K562 (cell line): ENCODE data around the gene MCC. TPM values are rescaled to one million over a fixed set of nuclear protein-coding genes. Genes with fewer than 3 reads are reported as not detected.

Experiments
- ATAC-seq: fragments of 200-7000 bp; cut with Tn5 transposase; 3 replicates; pipeline ENCODE4 v1.9.1; 2020; ENCODE audit warnings: moderate library complexity
- BruUV-seq: library from RNA; stranded (reverse); fragments of 400-500 nt; replicated peaks from 2 replicates; lab custom pipeline; 2021; lab: Mats Ljungman, UMichigan
- CTCF ChIA-PET: fragments of 300-600 bp; formaldehyde crosslinking; extraction: SDS; loops from one replicate; lab custom pipeline; 2021; ENCODE audit warnings: low intra/inter-chr PET ratio; lab: Yijun Ruan, JAX
- POLR2A ChIA-PET: fragments of 300-600, 350-650 bp; sonication (Branson Sonifier 250); formaldehyde crosslinking; extraction: SDS; loops from one replicate; lab custom pipeline; 2021; ENCODE audit warnings: antibody characterized with exemption, inconsistent platforms; lab: Yijun Ruan, JAX
- DNase-seq, 4 experiments: peaks; one replicate each; pipeline versions ENCODE4 v3.0.0 to v3.0.0-alpha.2; 2011 to 2018; ENCODE audit warnings: low spot score in 3 of 4, mixed read lengths in 3 of 4; ENCODE audit errors: extremely low read depth in 1 of 4
- FAIRE-seq: peaks from 2 replicates; lab custom pipeline; 2011; peaks lifted over from hg19 to GRCh38; lab: Jason Lieb, UNC
- H2AFZ ChIP-seq: 2 replicates; pipeline ENCODE4 v1.6.0; 2011; ENCODE audit warnings: low read depth, low read length, control low read depth, inconsistent platforms
- H3K27ac ChIP-seq: fragments of 200-600 bp; 3 replicates; pipeline ENCODE4 v1.8.0; 2011; ENCODE audit warnings: low read depth, mild to moderate bottlenecking, control low read depth, inconsistent platforms, low read length, moderate library complexity, mixed read lengths; ENCODE audit errors: extremely low read depth
- H3K27me3 ChIP-seq, 2 experiments: fragments of 300-600 bp in 1 of 2; 2 replicates in 1 of 2; 3 replicates in 1 of 2; pipeline versions ENCODE4 v1.6.0 to v1.8.0; 2011; ENCODE audit warnings: inconsistent platforms in 2 of 2, low read length in 2 of 2, mild to moderate bottlenecking in 1 of 2, mixed read lengths in 1 of 2, moderate library complexity in 1 of 2; ENCODE audit not compliant: control insufficient read depth in 2 of 2, insufficient read depth in 2 of 2
- H3K36me3 ChIP-seq: fragments of 300-600 bp; 3 replicates; pipeline ENCODE4 v1.8.0; 2011; ENCODE audit warnings: mild to moderate bottlenecking, low read length, inconsistent platforms; ENCODE audit not compliant: control insufficient read depth, insufficient read depth
- H3K4me1 ChIP-seq, 2 experiments: fragments of 200-600 bp in 1 of 2; replicated peaks in 1 of 2; 2 replicates in 1 of 2; 3 replicates in 1 of 2; pipeline versions ENCODE4 v1.5.1 to v1.8.0; 2011; ENCODE audit warnings: inconsistent platforms in 2 of 2, low read length in 2 of 2, mild to moderate bottlenecking in 1 of 2, mixed read lengths in 1 of 2, moderate library complexity in 1 of 2; ENCODE audit not compliant: control insufficient read depth in 2 of 2, insufficient read depth in 2 of 2
- H3K4me2 ChIP-seq: 2 replicates; pipeline ENCODE4 v1.6.1; 2011; ENCODE audit warnings: low read length, control low read depth, inconsistent platforms, mixed read lengths; ENCODE audit not compliant: insufficient read depth
- H3K4me3 ChIP-seq: fragments of 200-600 bp; sonication (generic), shearing (Covaris generic); 2 replicates; pipeline ENCODE4 v1.5.1; 2016; ENCODE audit warnings: control low read depth, inconsistent platforms
- H3K79me2 ChIP-seq: fragments of 200-600 bp; 3 replicates; pipeline ENCODE4 v1.8.0; 2011; ENCODE audit warnings: low read length, inconsistent platforms; ENCODE audit not compliant: control insufficient read depth, insufficient read depth
- H3K9ac ChIP-seq, 2 experiments: 2 replicates each; pipeline versions ENCODE4 v1.6.0 to v1.6.1; 2011; ENCODE audit warnings: low read depth in 2 of 2, low read length in 2 of 2, control low read depth in 1 of 2, inconsistent platforms in 1 of 2, mild to moderate bottlenecking in 1 of 2, mixed read lengths in 1 of 2; ENCODE audit not compliant: insufficient read depth in 1 of 2
- H3K9me1 ChIP-seq: one replicate; pipeline ENCODE4 v1.6.0; 2011; ENCODE audit warnings: inconsistent platforms, mild to moderate bottlenecking, low read length, moderate library complexity; ENCODE audit not compliant: control insufficient read depth, insufficient read depth
- H3K9me3 ChIP-seq: replicated peaks from 2 replicates; pipeline ENCODE4 v1.5.1; 2011; ENCODE audit warnings: low read depth, low read length, inconsistent platforms; ENCODE audit not compliant: control insufficient read depth, insufficient read depth
- H4K20me1 ChIP-seq: replicated peaks from 2 replicates; pipeline ENCODE4 v1.6.1; 2011; ENCODE audit warnings: low read length, inconsistent platforms, mixed read lengths; ENCODE audit not compliant: control insufficient read depth, insufficient read depth
- FOXP4 ChIP-seq: sonication (generic); formaldehyde crosslinking; IDR thresholded peaks from 2 replicates; pipeline ENCODE4 v1.8.0; 2022; ENCODE audit warnings: mild to moderate bottlenecking, missing genetic modification reagents, borderline replicate concordance
- HMG20B ChIP-seq: fragments of 250-450 bp; sonication (Bioruptor Pico); IDR thresholded peaks from 2 replicates; pipeline ENCODE4 v1.5.0; 2021; ENCODE audit warnings: mild to moderate bottlenecking
- LCOR ChIP-seq: sonication (generic); formaldehyde crosslinking; IDR thresholded peaks from 2 replicates; pipeline ENCODE4 v1.8.0; 2022; ENCODE audit warnings: mild to moderate bottlenecking, missing genetic modification reagents
- NR1H2 ChIP-seq: sonication (generic); formaldehyde crosslinking; IDR thresholded peaks from 2 replicates; pipeline ENCODE4 v1.4.0; 2020; ENCODE audit warnings: mild to moderate bottlenecking, missing genetic modification reagents
- ZNF407 ChIP-seq: fragments of 450-650 bp; IDR thresholded peaks from 2 replicates; pipeline ENCODE4 v1.6.1; 2016; ENCODE audit warnings: low read depth
- WGBS: fragments of 100-300 bp; shearing (Covaris generic); methylation state at CpG from one replicate; pipeline ENCODE4 v1.1.6; 2016; ENCODE audit warnings: low coverage, mixed read lengths; ENCODE audit not compliant: insufficient coverage; ENCODE audit errors: missing lambda C conversion rate; 5-methylcytosine and 5-hydroxymethylcytosine counted together
- in situ Hi-C: fragments of 300-500 bp; cut with MboI; formaldehyde crosslinking; loops from 4 replicates; pipeline ENCODE4 v1.15.0; 2018; ENCODE audit warnings: inconsistent platforms, mixed read lengths
- intact Hi-C: fragments of 100-400 bp; cut with micrococcal nuclease; formaldehyde crosslinking; loops from 2 replicates; pipeline ENCODE4 v1.14.2; 2022
- polyA plus RNA-seq, 8 experiments: library from polyadenylated mRNA; depleted of rRNA in 4 of 8; stranded (reverse) in 5 of 8; unstranded in 3 of 8; fragments of >200 nt; fragmentation: Nextera tagmentation in 2 of 8; fragmentation: Illumina TruSeq in 1 of 8; extraction: Ambion mirVana in 2 of 8; extraction: Trizol in 1 of 8; gene quantifications; 2 replicates each; pipeline versions ENCODE4 v1.2.1 to v1.2.3, GENCODE V29; 2011 to 2014; ENCODE audit warnings: inconsistent platforms in 1 of 8, missing spikeins in 1 of 8
- total RNA-seq, 7 experiments: library from RNA; depleted of rRNA in 6 of 7; stranded (reverse); fragments of >200 nt in 6 of 7; fragmentation: Illumina TruSeq in 2 of 7; extraction: Trizol in 2 of 7; gene quantifications; 2 replicates each; pipeline versions ENCODE4 v1.2.1 to v1.2.3, GENCODE V29; 2011 to 2021; ENCODE audit warnings: low replicate concordance in 1 of 7

The MCC gene
- total and polyA plus RNA-seq, 9 of the 15 experiments (the other 6 are each of a cell fraction or from before 2014, with no cell fraction given): 0.04 to 0.24 (median 0.06) TPM; not detected in 1

GRCh38 chr5:113376640-113377039 lies 111.6 kb downstream of the MCC start:
- no peaks in the 10 kb centered on the region for H3K9me1 ChIP-seq
- no peak overlapping the region for H3K4me2 ChIP-seq
- TF ChIP-seq FOXP4 (CRISPR knock-in tag) (no peak), ZNF407 (no peak), LCOR (CRISPR knock-in tag) (no peak), NR1H2 (no peak), HMG20B (CRISPR knock-in tag) (no peak)

More at GRCh38 chr5:113376640-113377039, 111.6 kb downstream of the MCC start:
- CTCF ChIA-PET: no interaction called here
- Histone ChIP-seq H3K27me3 (no peaks in the 10 kb centered on the region; a peak in 1 of 5 replicates), H3K36me3 (no peaks in the 10 kb centered on the region), H3K4me3 (no peak overlapping the region), H3K79me2 (no peaks in the 10 kb centered on the region), H2AFZ (no peak overlapping the region), H4K20me1 (no peaks in the 10 kb centered on the region), H3K27ac (no peak overlapping the region), H3K9me3 (no peaks in the 10 kb centered on the region), H3K9ac (no peak overlapping the region), H3K4me1 (no peaks in the 10 kb centered on the region)
- intact Hi-C loops (no loop called here), in situ Hi-C loops (no loop called here)
- no peak for DNase-seq
- no peak for FAIRE-seq
- WGBS: 0% methylated on average over 3 of the region's 3 CpGs
- no TSS peak for BruUV-seq
- POLR2A ChIA-PET: no interaction called here
- ATAC-seq: no peak
